ENCODE measurements around the gene NACC2. TPM values are rescaled to one million over a fixed set of nuclear protein-coding genes. Genes with fewer than 3 reads are reported as not detected.

The NACC2 gene
- total and polyA plus RNA-seq, 9 donors: 7.0 to 47.0 (median 27.2) TPM

DNA sequence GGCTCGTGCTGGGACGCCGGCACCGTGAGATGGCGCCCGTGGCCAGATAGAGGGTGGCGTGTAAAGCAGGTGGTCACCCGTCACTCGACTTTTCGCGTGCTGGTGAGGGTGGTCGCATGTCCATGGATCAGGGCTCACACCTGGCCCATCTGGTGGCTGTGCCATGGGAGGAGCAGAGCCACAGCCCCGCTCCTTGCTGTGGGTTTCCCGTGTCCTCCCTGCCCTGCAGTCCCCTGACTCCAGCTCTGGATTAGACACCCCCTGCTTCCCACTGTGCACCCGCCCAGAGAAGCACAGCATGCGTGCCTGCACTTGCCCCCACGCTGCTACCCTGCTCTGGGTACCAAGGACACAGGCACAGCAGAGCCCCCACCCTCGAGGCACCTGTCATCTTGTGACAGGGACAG lies 25.4 kb upstream of the NACC2 start:
- intact Hi-C loops (cut with DNase I): loop anchor here (5.0 to 10.0 kb wide), 7 partner anchors 33 to 518 kb away; partner anchors contain the start of gene KCNT1 (in 2 of the 4)
- no peak overlapping the region for H3K4me3 ChIP-seq
- H3K27ac ChIP-seq: peak overlapping the region in 1 of 2 donors; percentile 95
- H3K4me1 ChIP-seq (ENCODE audit: insufficient read depth): peaks cover 7% of the 10 kb centered on the region
- H3K36me3 ChIP-seq: no peaks in the 10 kb centered on the region
- TF ChIP-seq, protein P1, sequence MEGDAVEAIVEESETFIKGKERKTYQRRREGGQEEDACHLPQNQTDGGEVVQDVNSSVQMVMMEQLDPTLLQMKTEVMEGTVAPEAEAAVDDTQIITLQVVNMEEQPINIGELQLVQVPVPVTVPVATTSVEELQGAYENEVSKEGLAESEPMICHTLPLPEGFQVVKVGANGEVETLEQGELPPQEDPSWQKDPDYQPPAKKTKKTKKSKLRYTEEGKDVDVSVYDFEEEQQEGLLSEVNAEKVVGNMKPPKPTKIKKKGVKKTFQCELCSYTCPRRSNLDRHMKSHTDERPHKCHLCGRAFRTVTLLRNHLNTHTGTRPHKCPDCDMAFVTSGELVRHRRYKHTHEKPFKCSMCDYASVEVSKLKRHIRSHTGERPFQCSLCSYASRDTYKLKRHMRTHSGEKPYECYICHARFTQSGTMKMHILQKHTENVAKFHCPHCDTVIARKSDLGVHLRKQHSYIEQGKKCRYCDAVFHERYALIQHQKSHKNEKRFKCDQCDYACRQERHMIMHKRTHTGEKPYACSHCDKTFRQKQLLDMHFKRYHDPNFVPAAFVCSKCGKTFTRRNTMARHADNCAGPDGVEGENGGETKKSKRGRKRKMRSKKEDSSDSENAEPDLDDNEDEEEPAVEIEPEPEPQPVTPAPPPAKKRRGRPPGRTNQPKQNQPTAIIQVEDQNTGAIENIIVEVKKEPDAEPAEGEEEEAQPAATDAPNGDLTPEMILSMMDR (IDR thresholded peaks at IDR 0.05): no peak
- TF ChIP-seq POLR2A (IDR thresholded peaks at IDR 0.05) (no peak), EP300 (IDR thresholded peaks at IDR 0.05) (no peak)
- 59 to 78% (median 68%) methylated on average over 18 of the region's 18 CpGs for WGBS, 3 donors
- no peak for DNase-seq
- no peaks in the 10 kb centered on the region for H3K27me3 ChIP-seq
- H3K9me3 ChIP-seq: no peaks in the 10 kb centered on the region

DNA sequence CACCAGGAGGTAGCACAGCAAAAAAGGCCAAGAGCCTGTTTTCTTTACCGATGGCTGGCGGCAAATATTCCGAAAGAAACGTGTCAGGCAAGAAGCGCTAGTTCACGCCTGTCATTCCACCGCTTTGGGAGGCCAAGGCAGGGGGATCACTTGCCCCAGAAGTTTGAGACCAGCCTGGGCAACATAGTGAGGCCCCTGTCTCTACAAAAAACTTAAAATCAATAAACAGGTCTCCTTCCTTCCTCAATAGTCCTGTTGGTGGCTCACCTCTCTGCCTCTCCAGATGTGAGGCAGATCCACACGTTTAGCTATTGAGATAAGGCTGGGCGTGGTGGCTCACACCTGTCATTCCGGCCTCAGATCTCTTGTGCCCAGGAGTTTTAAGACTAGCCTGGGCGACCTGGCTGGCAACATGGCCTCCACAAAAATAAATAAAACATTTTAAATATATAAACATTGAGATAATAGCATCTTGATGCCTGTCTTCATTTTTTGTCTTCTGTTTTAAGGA lies 24.8 kb upstream of the NACC2 start:
- intact Hi-C loops (cut with DNase I): loop anchor here (5.0 to 10.0 kb wide), 7 partner anchors 33 to 518 kb away; partner anchors contain the start of gene KCNT1 (in 2 of the 4)
- no peak overlapping the region for H3K4me3 ChIP-seq
- peak overlapping the region; percentile 63 to 95 for H3K27ac ChIP-seq
- DNase-seq: no peak
- TF ChIP-seq EP300 (IDR thresholded peaks at IDR 0.05): no peak
- TF ChIP-seq POLR2A (IDR thresholded peaks at IDR 0.05): no peak
- TF ChIP-seq, protein P1 (IDR thresholded peaks at IDR 0.05): no peak
- peaks cover 7% of the 10 kb centered on the region for H3K4me1 ChIP-seq (ENCODE audit: insufficient read depth)
- WGBS, 3 donors: 38 to 58% (median 44%) methylated on average over 11 of the region's 11 CpGs
- no peaks in the 10 kb centered on the region for H3K27me3 ChIP-seq
- no peaks in the 10 kb centered on the region for H3K36me3 ChIP-seq
- no peaks in the 10 kb centered on the region for H3K9me3 ChIP-seq

DNA sequence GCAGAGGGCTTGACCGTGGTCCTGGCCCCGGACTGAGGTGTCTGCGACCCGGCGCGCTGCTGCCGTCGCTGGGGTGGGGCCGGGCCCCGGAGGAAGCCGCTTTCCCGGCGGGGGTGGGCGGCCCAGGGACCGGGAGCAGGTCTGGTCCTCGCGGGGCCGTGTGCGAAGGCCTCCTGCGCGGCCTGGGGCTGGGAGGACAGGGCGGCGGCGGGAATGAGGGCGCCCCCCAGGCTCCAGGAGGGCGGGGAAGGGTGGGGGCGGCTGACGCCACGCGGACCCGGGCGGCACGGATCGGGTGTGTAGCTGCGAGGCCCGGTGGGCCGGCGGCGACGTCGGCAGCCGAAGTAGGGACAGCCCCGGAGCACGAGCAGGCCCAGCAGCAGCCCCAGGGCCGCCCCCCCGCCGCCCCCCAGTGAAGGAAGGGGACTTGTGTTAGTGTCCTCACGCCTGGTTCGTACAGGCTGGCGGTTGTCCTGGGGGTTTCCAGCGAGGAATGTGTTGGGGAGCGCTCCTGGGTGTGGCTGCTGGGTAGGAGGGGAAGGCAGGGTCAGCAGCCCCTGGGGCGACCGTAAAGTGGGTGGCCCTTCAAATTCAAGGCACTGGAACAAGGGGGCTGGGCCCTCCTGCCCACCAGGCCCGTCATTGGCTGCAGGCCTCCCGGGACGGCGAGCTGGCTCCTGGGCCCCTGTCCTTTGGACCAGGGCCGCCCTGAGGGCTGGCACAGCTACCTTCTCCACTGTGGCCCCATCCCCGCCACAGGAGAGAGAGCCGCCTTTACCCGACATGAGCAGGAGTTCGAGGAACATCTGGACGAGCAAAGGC lies 24.2 kb upstream of the NACC2 start:
- Histone ChIP-seq H3K27me3 (no peaks in the 10 kb centered on the region), H3K9me3 (no peaks in the 10 kb centered on the region), H3K4me1 (ENCODE audit: insufficient read depth) (peaks cover 7% of the 10 kb centered on the region), H3K4me3 (peak overlapping the region; percentile 73), H3K27ac (peak overlapping the region; percentile 63 to 95), H3K36me3 (no peaks in the 10 kb centered on the region)
- 1 to 2% (median 2%) methylated on average over 27 to 64 of the region's 64 CpGs for WGBS, 3 donors
- TF ChIP-seq EP300 (IDR thresholded peaks at IDR 0.05) (no peak), POLR2A (IDR thresholded peaks at IDR 0.05) (no peak)
- TF ChIP-seq, protein P1 (IDR thresholded peaks at IDR 0.05): peak in 1 of 3 donors; percentile 27
- DNase-seq: peak in 3 of 5 donors; percentile 48 to 65 (median 52)
- intact Hi-C loops (cut with DNase I): no loop called here

DNA sequence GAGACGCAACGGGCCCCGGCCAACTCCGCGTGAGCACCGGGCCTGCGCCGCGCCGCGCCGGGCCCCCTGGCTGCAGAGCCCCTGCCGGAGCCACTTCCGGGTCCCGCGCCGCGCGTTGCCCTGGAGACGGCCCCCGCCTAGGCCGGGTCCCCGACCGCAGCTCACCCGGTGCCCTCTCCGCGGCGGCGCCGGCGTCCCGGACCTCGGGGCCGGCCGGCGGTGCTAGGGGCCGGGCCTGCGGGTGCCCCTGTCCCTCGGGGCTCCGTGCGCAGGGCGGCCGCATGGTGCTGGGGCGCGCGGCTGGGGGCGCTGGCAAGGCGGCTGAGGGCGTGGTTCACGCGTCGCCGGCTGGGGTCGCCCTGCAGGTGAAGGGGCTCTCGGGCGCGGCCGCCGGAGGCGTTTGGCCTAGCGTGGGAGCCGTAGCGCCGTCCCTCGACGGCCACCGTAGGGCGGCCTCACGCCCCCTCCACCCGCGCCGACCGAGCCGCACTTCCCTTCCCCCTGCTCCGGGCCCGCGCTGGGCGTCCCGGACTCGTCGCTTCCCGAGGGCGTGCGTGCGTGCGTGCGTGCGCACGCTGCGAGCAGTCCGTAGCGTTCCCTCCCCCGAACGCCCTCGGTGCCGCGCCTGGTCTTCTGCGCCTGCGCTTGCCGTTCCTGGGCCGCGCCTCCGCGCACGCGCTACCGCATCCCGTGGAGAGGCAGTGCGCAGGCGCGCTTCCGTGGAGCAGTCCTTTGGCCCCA lies 23.4 kb upstream of the NACC2 start, which contains the start of gene TMEM250:
TMEM250 (minus strand) TSS at position 556 of the 741 bp plus-strand sequence. CDS start 1,975 bp downstream, outside the sequence.
- H3K27ac ChIP-seq: peak within 1 kb of the TSS; percentile 76 to 95
- H3K9me3 ChIP-seq: no peaks in the 10 kb centered on the region
- intact Hi-C loops (cut with DNase I): no loop called here
- peak within 1 kb of the TSS; percentile 73 for H3K4me3 ChIP-seq
- H3K27me3 ChIP-seq: no peaks in the 10 kb centered on the region
- H3K36me3 ChIP-seq: no peaks in the 10 kb centered on the region
- H3K4me1 ChIP-seq (ENCODE audit: insufficient read depth): peaks cover 7% of the 10 kb centered on the region
- WGBS, 3 donors: 0 to 1% (median 0%) methylated on average over 29 to 112 of the region's 112 CpGs
- peak; percentile 89 for TF ChIP-seq POLR2A (IDR thresholded peaks at IDR 0.05)
- peak; percentile 16 for TF ChIP-seq EP300 (IDR thresholded peaks at IDR 0.05)
- TF ChIP-seq, protein P1 (IDR thresholded peaks at IDR 0.05): peak in 1 of 3 donors; percentile 21
- DNase-seq: peak; percentile 95 to 98 (median 97)

Data from ovary (tissue), 9 donors.